Measurements from ENCODE around the gene ADGRB3. TPM values are rescaled to one million over a fixed set of nuclear protein-coding genes. Genes with fewer than 3 reads are reported as not detected.

ADGRB3 gene
- total and polyA plus RNA-seq, 4 donors = 0.47 to 24.6 (median 1.9) TPM

- Histone ChIP-seq H3K27me3 (ENCODE audit: control insufficient read depth in 3 of 3, insufficient read depth in 3 of 3, low read length in 2 of 3) (no peaks in the 10 kb centered on the region), H3K9ac (ENCODE audit: insufficient read depth in 1 of 2, low read length in 2 of 2) (no peak overlapping the region), H3K36me3 (ENCODE audit: control insufficient read depth in 4 of 4, insufficient read depth in 4 of 4, low read length in 4 of 4) (no peaks in the 10 kb centered on the region), H3K4me3 (no peak overlapping the region), H3K27ac (ENCODE audit: low read depth in 1 of 2, low read length in 1 of 2) (no peak overlapping the region), H3K9me3 (ENCODE audit: control insufficient read depth in 4 of 4, insufficient read depth in 3 of 4, low read length in 3 of 4) (no peaks in the 10 kb centered on the region), H3K4me1 (ENCODE audit: control insufficient read depth in 5 of 5, insufficient read depth in 5 of 5, low read length in 5 of 5) (peaks cover 0 to 52% (median 6%) of the 10 kb centered on the region in 5 donors)
- DNase-seq (peak in 2 of 3 donors; percentile 54 to 61), ATAC-seq (ENCODE audit: insufficient read depth, low FRiP score) (no peak)
- WGBS, 2 donors = 71% methylated on average over 3 of the region's 3 CpGs
- TF ChIP-seq, protein P1, sequence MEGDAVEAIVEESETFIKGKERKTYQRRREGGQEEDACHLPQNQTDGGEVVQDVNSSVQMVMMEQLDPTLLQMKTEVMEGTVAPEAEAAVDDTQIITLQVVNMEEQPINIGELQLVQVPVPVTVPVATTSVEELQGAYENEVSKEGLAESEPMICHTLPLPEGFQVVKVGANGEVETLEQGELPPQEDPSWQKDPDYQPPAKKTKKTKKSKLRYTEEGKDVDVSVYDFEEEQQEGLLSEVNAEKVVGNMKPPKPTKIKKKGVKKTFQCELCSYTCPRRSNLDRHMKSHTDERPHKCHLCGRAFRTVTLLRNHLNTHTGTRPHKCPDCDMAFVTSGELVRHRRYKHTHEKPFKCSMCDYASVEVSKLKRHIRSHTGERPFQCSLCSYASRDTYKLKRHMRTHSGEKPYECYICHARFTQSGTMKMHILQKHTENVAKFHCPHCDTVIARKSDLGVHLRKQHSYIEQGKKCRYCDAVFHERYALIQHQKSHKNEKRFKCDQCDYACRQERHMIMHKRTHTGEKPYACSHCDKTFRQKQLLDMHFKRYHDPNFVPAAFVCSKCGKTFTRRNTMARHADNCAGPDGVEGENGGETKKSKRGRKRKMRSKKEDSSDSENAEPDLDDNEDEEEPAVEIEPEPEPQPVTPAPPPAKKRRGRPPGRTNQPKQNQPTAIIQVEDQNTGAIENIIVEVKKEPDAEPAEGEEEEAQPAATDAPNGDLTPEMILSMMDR (IDR thresholded peaks at IDR 0.05; ENCODE audit: control extremely low read depth, extremely low read depth) = no peak
These were observed 22.5 kb downstream of the ADGRB3 start for GRCh38 chr6:68657374-68658139.

- 62 to 70% methylated on average over 2 of the region's 2 CpGs for WGBS, 2 donors
- DNase-seq (no peak), ATAC-seq (ENCODE audit: insufficient read depth, low FRiP score) (no peak)
- TF ChIP-seq, protein P1 (IDR thresholded peaks at IDR 0.05; ENCODE audit: control extremely low read depth, extremely low read depth) = no peak
- Histone ChIP-seq H3K4me3 (no peak overlapping the region), H3K27ac (ENCODE audit: low read depth in 1 of 2, low read length in 1 of 2) (no peak overlapping the region), H3K4me1 (ENCODE audit: control insufficient read depth in 5 of 5, insufficient read depth in 5 of 5, low read length in 5 of 5) (peaks cover 0 to 44% (median 6%) of the 10 kb centered on the region in 5 donors), H3K9ac (ENCODE audit: insufficient read depth in 1 of 2, low read length in 2 of 2) (no peak overlapping the region), H3K9me3 (ENCODE audit: control insufficient read depth in 4 of 4, insufficient read depth in 3 of 4, low read length in 3 of 4) (no peaks in the 10 kb centered on the region), H3K36me3 (ENCODE audit: control insufficient read depth in 4 of 4, insufficient read depth in 4 of 4, low read length in 4 of 4) (no peaks in the 10 kb centered on the region), H3K27me3 (ENCODE audit: control insufficient read depth in 3 of 3, insufficient read depth in 3 of 3, low read length in 2 of 3) (no peaks in the 10 kb centered on the region)
These were observed 23.3 kb downstream of the ADGRB3 start for GRCh38 chr6:68658338-68658737.

GRCh38 chr6:68673255-68673654 is 38.2 kb downstream of the ADGRB3 start:
- no peaks in the 10 kb centered on the region for H3K9me3 ChIP-seq (ENCODE audit: control insufficient read depth in 4 of 4, insufficient read depth in 3 of 4, low read length in 3 of 4)
- no peaks in the 10 kb centered on the region for H3K36me3 ChIP-seq (ENCODE audit: control insufficient read depth in 4 of 4, insufficient read depth in 4 of 4, low read length in 4 of 4)
- no peaks in the 10 kb centered on the region for H3K27me3 ChIP-seq (ENCODE audit: control insufficient read depth in 3 of 3, insufficient read depth in 3 of 3, low read length in 2 of 3)
- H3K4me3 ChIP-seq = no peak overlapping the region
- peaks cover 0 to 25% (median 3%) of the 10 kb centered on the region in 5 donors for H3K4me1 ChIP-seq (ENCODE audit: control insufficient read depth in 5 of 5, insufficient read depth in 5 of 5, low read length in 5 of 5)
- TF ChIP-seq, protein P1 (IDR thresholded peaks at IDR 0.05; ENCODE audit: control extremely low read depth, extremely low read depth) = no peak
- H3K27ac ChIP-seq (ENCODE audit: low read depth in 1 of 2, low read length in 1 of 2) = no peak overlapping the region
- DNase-seq = no peak
- no peak for ATAC-seq (ENCODE audit: insufficient read depth, low FRiP score)
- no peak overlapping the region for H3K9ac ChIP-seq (ENCODE audit: insufficient read depth in 1 of 2, low read length in 2 of 2)
